ENCODE measurements around the gene B3GALT2.

DNA sequence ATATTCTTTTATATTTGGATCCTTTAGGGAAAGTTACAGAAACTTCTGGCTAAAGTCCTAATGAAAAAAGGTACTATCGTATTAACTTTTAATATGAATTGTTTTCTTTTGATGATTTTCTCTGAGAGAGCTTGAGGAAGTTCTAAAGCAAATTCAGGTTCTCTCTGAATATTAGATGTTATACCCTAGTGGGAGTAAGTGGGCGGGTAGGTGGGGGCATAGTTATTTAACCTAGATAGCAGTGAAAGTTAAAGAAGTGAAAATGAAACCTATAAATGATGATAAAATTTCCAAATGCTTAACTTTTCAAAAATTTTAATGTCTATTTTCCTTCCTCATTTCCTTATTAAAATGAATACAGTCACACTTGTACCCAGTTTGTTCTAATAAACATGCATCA, 26.2 kb upstream of the B3GALT2 start:
- TF ChIP-seq POLR2AphosphoS5 (IDR thresholded peaks at IDR 0.05; ENCODE audit: borderline replicate concordance, low read depth, low read length) (no peak), EZH2 (IDR thresholded peaks at IDR 0.05) (no peak)
